Measurements from ENCODE around the gene ADGRF1.

DNA sequence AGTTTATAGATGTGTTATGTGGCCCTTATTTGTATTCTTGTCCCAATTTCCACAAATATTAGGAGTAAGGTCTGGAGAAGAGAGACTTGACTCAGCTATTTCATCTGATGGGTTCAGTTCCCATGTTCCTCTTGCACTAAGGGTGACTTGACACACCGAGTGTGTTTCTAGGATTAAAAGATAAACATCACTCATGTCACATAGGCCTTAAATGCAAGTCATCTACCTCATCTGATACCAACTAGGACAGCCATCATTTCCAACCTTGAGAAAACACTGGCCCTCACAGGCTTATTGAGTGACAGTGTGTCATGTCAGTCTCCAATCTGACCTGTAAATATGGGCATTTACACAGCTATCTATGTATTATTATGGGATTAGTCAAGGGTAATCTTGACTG, 67.3 kb downstream of the ADGRF1 start:
- TF ChIP-seq, protein P1, sequence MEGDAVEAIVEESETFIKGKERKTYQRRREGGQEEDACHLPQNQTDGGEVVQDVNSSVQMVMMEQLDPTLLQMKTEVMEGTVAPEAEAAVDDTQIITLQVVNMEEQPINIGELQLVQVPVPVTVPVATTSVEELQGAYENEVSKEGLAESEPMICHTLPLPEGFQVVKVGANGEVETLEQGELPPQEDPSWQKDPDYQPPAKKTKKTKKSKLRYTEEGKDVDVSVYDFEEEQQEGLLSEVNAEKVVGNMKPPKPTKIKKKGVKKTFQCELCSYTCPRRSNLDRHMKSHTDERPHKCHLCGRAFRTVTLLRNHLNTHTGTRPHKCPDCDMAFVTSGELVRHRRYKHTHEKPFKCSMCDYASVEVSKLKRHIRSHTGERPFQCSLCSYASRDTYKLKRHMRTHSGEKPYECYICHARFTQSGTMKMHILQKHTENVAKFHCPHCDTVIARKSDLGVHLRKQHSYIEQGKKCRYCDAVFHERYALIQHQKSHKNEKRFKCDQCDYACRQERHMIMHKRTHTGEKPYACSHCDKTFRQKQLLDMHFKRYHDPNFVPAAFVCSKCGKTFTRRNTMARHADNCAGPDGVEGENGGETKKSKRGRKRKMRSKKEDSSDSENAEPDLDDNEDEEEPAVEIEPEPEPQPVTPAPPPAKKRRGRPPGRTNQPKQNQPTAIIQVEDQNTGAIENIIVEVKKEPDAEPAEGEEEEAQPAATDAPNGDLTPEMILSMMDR (IDR thresholded peaks at IDR 0.05) = no peak
- no peak for TF ChIP-seq POLR2AphosphoS5 (IDR thresholded peaks at IDR 0.05)

All from prostate gland (tissue), 2 donors.